Fibroblast of mammary gland (primary cell): ENCODE measurements around the gene ABO.
"Not testable (repeated sequence)": the region's sequence is repeated elsewhere in the genome, so short reads cannot be mapped to it uniquely, and the experiment has no call there.

Experiments used
- DNase-seq: peaks from one replicate; pipeline ENCODE4 v3.0.0-alpha.2; 2010; ENCODE audit warnings: low read depth
- H3K4me3 ChIP-seq: 2 replicates; pipeline ENCODE4 v1.5.1; 2011; ENCODE audit warnings: low read depth, mild to moderate bottlenecking, low read length, moderate library complexity; ENCODE audit not compliant: control insufficient read depth
- TF ChIP-seq, protein P1 (sequence below): conservative IDR thresholded peaks from 2 replicates; pipeline ENCODE4 v1.5.1; 2011; ENCODE audit warnings: low read depth, low read length, inconsistent platforms; ENCODE audit not compliant: control insufficient read depth, insufficient read depth

Gene ABO

GRCh38 chr9:133255371-133256135, 19.4 kb downstream of the ABO start:
- TF ChIP-seq, protein P1, sequence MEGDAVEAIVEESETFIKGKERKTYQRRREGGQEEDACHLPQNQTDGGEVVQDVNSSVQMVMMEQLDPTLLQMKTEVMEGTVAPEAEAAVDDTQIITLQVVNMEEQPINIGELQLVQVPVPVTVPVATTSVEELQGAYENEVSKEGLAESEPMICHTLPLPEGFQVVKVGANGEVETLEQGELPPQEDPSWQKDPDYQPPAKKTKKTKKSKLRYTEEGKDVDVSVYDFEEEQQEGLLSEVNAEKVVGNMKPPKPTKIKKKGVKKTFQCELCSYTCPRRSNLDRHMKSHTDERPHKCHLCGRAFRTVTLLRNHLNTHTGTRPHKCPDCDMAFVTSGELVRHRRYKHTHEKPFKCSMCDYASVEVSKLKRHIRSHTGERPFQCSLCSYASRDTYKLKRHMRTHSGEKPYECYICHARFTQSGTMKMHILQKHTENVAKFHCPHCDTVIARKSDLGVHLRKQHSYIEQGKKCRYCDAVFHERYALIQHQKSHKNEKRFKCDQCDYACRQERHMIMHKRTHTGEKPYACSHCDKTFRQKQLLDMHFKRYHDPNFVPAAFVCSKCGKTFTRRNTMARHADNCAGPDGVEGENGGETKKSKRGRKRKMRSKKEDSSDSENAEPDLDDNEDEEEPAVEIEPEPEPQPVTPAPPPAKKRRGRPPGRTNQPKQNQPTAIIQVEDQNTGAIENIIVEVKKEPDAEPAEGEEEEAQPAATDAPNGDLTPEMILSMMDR = no peak
- no peak for DNase-seq
- H3K4me3 ChIP-seq = no peak overlapping the region

DNA sequence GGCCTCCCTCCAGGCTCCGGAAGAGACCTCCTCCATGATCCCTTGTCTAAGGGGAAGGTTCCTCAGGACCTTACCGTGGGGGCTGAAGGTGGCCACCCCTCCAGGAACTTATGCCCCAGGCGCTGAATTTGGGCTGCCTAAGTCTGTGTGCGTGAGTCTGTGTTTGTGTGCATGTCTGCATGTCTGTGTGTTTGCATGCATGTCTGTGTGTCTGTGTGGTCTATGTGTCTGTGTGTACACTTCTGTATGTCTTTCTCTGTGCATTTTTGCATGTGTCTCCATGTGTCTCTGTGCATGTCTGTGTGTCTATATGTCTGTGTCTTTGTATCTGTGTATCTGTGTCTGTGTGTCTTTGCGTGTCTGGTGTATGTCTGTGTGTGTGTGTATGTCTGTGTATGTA, 20.5 kb downstream of the ABO start:
- TF ChIP-seq, protein P1 = no peak
- DNase-seq = no peak

GRCh38 chr9:133253268-133253667, 21.7 kb downstream of the ABO start:
- TF ChIP-seq, protein P1 = no peak
- no peak overlapping the region for H3K4me3 ChIP-seq
- DNase-seq = no peak

More for the DNA sequence above, 20.5 kb downstream of the ABO start:
- H3K4me3 ChIP-seq = no peak overlapping the region

DNA sequence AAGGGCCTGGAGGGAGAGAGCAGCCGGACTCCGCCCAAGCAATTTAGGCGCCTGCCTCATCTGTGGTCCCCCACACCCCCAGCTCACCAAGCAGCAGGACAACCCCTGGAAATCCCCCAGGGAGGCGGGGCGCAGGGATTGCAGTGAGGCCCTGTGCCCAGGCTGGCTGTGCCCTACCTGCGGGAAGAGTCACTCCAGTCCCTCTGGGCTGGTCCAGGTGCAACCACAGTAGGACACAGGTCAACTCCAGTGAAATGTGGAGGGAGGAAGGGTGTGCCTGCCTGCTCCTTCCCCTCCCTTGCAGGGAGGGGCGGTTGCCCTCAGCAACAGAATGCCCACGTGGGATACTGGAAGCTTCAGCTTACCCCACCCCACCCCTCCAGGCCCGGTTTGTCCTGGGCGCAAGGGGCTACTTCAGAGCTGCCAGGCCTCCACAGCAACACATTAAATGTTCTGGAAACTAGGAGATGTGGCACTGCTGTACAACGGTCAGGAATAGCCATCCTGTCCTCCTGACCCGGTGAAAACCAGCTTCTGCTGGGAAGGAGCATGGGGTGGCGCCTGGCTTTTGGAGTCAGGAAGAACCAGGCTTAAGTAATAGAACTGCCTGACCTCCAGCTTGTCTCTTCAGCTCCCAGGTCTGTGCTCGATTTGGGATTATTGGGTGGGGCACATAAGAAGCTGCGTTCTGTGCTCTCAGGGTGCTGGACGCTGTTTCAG, 22.5 kb downstream of the ABO start:
- no peak overlapping the region for H3K4me3 ChIP-seq
- TF ChIP-seq, protein P1 = no peak

GRCh38 chr9:133251773-133252172, 23.2 kb downstream of the ABO start:
- TF ChIP-seq, protein P1 = no peak
- no peak overlapping the region for H3K4me3 ChIP-seq
- no peak for DNase-seq

More for the DNA sequence above, 22.5 kb downstream of the ABO start:
- DNase-seq = no peak

DNA sequence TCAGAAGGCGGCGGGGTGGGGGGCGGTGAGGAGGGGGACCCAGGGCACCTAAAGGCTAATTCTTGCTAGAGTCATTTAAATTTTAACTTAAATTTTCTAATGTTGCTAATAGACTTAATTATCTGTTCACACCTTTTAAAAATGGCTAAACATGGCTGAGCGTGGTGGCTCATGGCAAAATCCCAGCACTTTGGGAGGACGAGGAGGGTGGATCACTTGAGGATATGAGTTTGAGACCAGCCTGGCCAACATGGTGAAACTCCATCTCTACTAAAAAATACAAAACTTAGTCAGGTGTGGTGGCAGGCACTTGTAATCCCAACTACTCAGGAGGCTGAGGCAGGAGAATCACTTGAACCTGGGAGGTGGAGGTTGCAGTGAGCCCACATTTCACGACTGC, 23.8 kb downstream of the ABO start:
- DNase-seq, H3K4me3 ChIP-seq: not testable (repeated sequence)

DNA sequence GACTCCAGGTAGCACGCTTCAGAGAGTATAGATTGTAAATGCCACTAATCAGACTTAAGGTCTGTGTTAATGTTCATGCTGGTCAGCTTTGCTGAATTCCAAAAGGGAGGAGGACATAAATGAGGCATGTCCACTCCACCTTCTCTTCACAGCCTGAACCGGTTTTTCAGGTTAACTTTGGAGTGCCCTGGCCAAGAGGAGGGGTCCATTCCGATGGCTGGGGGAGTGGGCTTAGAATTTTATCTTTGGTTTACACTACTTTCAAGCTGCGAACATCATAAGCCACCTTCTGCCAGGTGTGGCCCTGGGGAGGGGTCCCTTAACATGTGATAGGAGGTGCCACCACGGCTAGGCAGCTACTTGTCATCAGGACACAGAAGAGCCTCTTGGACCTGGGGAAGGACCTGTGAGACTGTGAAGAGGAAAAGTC, 24.2 kb downstream of the ABO start:
- no peak for DNase-seq
- TF ChIP-seq, protein P1 = no peak
- H3K4me3 ChIP-seq = no peak overlapping the region
